ENCODE data around the gene DISP1. TPM values are rescaled to one million over a fixed set of nuclear protein-coding genes. Genes with fewer than 3 reads are reported as not detected.

DISP1 gene
- total RNA-seq, 1 experiment from 2014 or later: 4.2 TPM

DNA sequence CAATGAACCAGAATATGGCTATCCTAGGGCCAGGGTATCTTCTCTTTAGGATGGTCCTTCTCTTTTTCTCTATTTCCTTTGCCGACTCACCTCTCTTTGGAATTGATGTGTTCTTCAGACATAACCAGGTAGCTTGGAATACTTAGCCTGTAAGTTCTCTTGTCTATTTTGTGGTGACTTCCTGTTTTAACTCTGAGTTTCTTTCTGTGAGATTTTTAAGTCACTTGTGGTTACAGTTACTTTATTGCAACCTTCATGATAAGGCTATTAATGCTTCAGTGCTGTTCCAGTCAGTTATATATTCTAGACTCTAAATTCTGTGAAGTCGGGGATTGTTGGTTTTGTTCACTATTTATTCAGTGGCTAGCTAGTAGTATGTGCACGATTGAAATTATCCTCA is 46.2 kb downstream of the DISP1 start:
- DNase-seq (ENCODE audit: low read depth): no peak

Other genes with a start within 250 kb of the DISP1 start
- gene TAF1A, start 225.1 kb upstream of the DISP1 start, total RNA-seq (2014; rRNA removed; shearing (Covaris generic)): 15.7 and 17.4 TPM in 2 replicates
- gene MIA3, start 196.9 kb upstream of the DISP1 start, total RNA-seq (2014; rRNA removed; shearing (Covaris generic)): 22.7 and 25.5 TPM in 2 replicates
- 37.0 and 44.3 TPM in 2 replicates for gene AIDA, start 102.5 kb upstream of the DISP1 start, total RNA-seq (2014; rRNA removed; shearing (Covaris generic))
- gene BROX, start 102.5 kb upstream of the DISP1 start, total RNA-seq (2014; rRNA removed; shearing (Covaris generic)): 55.6 and 74.5 TPM in 2 replicates
- not detected in 2 replicates for gene FAM177B, start 77.8 kb upstream of the DISP1 start, total RNA-seq (2014; rRNA removed; shearing (Covaris generic))

Measured in RPMI7951 (cell line).